Erythroblast (primary cell): ENCODE data around the gene PDZRN3.

ENCODE experiments used
- GATA1 ChIP-seq: IDR thresholded peaks from 2 replicates; pipeline ENCODE4 v1.6.1; 2011; ENCODE audit warnings: low read depth, mild to moderate bottlenecking, control low read depth, low read length, moderate library complexity
- POLR2A ChIP-seq: IDR thresholded peaks from 2 replicates; pipeline ENCODE4 v1.6.1; 2011; ENCODE audit warnings: mild to moderate bottlenecking, low read length

- TF ChIP-seq POLR2A (no peak), GATA1 (no peak)
Measured at GRCh38 chr3:73608456-73609314, 16.1 kb downstream of the PDZRN3 start.
